SK-N-SH treated with all-trans-retinoic acid at 6 μM for 48 hours (cell line): ENCODE measurements around the gene FAM13A.

ENCODE experiments used
- OSR1 ChIP-seq: fragments of 250-450 bp; sonication (Bioruptor Pico); IDR thresholded peaks from 2 replicates; pipeline ENCODE4 v1.8.0; 2022; ENCODE audit warnings: moderate library complexity, mild to moderate bottlenecking, inconsistent platforms
- POU6F1 ChIP-seq: fragments of 250-450 bp; sonication (Bioruptor Pico); IDR thresholded peaks from 2 replicates; pipeline ENCODE4 v1.8.0; 2021; ENCODE audit warnings: low read depth, mild to moderate bottlenecking, moderate library complexity, borderline replicate concordance
- RARB ChIP-seq: fragments of 250-450 bp; sonication (Bioruptor Pico); IDR thresholded peaks from 2 replicates; pipeline ENCODE4 v1.8.0; 2021; ENCODE audit warnings: mild to moderate bottlenecking, moderate library complexity
- SNAI2 ChIP-seq: fragments of 250-450 bp; sonication (Bioruptor Pico); IDR thresholded peaks from 2 replicates; pipeline ENCODE4 v1.5.0; 2020; ENCODE audit warnings: mild to moderate bottlenecking, moderate library complexity
- ZFP3 ChIP-seq: fragments of 250-450 bp; sonication (Bioruptor Pico); IDR thresholded peaks from 2 replicates; pipeline ENCODE4 v1.5.0; 2020; ENCODE audit warnings: mild to moderate bottlenecking, moderate library complexity
- ZNF565 ChIP-seq: fragments of 450-650 bp; formaldehyde crosslinking; conservative IDR thresholded peaks from 2 replicates; pipeline ENCODE4 v1.5.0; 2020; ENCODE audit warnings: low read depth, mild to moderate bottlenecking, moderate library complexity
- TF ChIP-seq, protein P1 (sequence below): fragments of 250-450 bp; sonication (Bioruptor Pico); IDR thresholded peaks from 2 replicates; pipeline ENCODE4 v1.5.0; 2020; ENCODE audit warnings: mild to moderate bottlenecking, moderate library complexity

DNA sequence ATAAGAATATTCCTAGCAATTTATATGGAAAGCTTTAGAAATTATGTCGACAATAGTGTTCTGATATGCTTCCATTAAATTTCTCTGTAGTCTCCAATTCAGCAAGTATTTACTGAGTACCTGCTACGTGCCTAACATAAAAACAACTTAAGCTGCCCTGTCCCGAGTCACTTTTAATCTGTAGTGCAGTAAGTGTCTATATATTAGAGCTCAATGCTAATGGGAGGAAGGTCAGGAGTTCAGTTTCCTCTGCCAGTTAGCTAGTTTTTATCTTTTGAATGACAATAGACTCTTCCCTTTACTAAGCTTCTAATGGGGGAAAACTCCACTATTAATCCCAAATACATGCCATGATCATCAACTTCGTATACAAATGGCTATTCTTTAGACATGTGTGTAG, 240.6 kb downstream of the FAM13A start:
- no peak for TF ChIP-seq ZNF565 (CRISPR knock-in tag)
- TF ChIP-seq OSR1 (CRISPR knock-in tag), result no peak
- no peak for TF ChIP-seq ZFP3 (CRISPR knock-in tag)
- TF ChIP-seq POU6F1 (CRISPR knock-in tag), result no peak
- TF ChIP-seq SNAI2 (CRISPR knock-in tag), result no peak
- no peak for TF ChIP-seq RARB (CRISPR knock-in tag)
- TF ChIP-seq, protein P1, sequence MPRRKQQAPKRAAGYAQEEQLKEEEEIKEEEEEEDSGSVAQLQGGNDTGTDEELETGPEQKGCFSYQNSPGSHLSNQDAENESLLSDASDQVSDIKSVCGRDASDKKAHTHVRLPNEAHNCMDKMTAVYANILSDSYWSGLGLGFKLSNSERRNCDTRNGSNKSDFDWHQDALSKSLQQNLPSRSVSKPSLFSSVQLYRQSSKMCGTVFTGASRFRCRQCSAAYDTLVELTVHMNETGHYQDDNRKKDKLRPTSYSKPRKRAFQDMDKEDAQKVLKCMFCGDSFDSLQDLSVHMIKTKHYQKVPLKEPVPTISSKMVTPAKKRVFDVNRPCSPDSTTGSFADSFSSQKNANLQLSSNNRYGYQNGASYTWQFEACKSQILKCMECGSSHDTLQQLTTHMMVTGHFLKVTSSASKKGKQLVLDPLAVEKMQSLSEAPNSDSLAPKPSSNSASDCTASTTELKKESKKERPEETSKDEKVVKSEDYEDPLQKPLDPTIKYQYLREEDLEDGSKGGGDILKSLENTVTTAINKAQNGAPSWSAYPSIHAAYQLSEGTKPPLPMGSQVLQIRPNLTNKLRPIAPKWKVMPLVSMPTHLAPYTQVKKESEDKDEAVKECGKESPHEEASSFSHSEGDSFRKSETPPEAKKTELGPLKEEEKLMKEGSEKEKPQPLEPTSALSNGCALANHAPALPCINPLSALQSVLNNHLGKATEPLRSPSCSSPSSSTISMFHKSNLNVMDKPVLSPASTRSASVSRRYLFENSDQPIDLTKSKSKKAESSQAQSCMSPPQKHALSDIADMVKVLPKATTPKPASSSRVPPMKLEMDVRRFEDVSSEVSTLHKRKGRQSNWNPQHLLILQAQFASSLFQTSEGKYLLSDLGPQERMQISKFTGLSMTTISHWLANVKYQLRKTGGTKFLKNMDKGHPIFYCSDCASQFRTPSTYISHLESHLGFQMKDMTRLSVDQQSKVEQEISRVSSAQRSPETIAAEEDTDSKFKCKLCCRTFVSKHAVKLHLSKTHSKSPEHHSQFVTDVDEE (CRISPR knock-in tag), result no peak
